ENCODE measurements around the gene GGT6. TPM values are rescaled to one million over a fixed set of nuclear protein-coding genes. Genes with fewer than 3 reads are reported as not detected.

The GGT6 gene
- total RNA-seq, 1 experiment from 2014 or later = not detected

DNA sequence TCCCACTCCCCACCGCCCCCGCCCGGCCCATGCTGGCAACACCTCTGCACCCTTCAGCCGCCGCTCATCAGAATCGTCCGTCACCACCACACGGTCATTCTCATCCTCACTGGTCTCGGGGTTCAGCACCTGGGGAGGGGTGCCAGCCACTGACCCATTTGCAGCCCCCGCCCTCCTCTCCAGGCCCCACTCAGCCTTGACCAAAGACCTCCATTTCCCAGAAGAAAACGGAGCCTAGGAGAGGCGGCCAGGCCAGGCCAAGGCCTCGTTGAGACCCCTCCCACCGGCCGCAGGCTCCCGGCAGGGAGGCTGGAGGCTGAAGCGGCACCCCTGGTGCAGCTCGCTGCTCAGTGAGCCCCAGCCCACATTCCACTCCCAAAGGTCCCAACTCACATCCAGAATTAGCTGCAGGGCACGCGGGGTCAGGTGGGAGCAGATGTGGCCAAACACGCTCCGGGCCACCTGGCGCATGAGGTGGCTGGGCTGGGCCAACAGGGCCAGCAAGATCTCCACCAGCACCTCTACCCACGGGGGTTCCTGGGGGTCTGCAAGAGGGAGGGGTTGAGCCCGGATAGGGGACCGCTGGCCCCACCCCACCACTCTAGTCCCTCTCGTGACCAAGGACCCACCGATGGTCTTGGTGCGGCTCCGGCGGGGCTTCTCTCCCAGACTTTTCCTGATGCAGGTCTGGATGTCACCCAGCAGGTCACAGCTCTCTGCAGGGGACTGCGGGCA, 15.0 kb downstream of the GGT6 start:
- H3K4me1 ChIP-seq (ENCODE audit: insufficient read depth, low read length, poor library complexity, severe bottlenecking) = no peaks in the 10 kb centered on the region
- peaks cover 73% of the 10 kb centered on the region for H3K36me3 ChIP-seq (ENCODE audit: insufficient read depth, low read length, poor library complexity, severe bottlenecking)
- CTCF ChIA-PET = no interaction called here

GRCh38 chr17:4544951-4545216, 15.5 kb downstream of the GGT6 start:
- TSS peak; percentile 56 for BruUV-seq (replicated peaks)
- no peaks in the 10 kb centered on the region for H3K27me3 ChIP-seq (replicated peaks; ENCODE audit: insufficient read depth, low read depth, low read length, poor library complexity)
- no peaks in the 10 kb centered on the region for H3K4me1 ChIP-seq (ENCODE audit: insufficient read depth, low read length, poor library complexity, severe bottlenecking)
- ChIA-PET CTCF (no interaction called here), POLR2A (ENCODE audit: low non-redundant PET) (no interaction called here)
- H3K27ac ChIP-seq (ENCODE audit: low read depth, low read length, poor library complexity, severe bottlenecking) = no peak overlapping the region
- TF ChIP-seq, protein P1, sequence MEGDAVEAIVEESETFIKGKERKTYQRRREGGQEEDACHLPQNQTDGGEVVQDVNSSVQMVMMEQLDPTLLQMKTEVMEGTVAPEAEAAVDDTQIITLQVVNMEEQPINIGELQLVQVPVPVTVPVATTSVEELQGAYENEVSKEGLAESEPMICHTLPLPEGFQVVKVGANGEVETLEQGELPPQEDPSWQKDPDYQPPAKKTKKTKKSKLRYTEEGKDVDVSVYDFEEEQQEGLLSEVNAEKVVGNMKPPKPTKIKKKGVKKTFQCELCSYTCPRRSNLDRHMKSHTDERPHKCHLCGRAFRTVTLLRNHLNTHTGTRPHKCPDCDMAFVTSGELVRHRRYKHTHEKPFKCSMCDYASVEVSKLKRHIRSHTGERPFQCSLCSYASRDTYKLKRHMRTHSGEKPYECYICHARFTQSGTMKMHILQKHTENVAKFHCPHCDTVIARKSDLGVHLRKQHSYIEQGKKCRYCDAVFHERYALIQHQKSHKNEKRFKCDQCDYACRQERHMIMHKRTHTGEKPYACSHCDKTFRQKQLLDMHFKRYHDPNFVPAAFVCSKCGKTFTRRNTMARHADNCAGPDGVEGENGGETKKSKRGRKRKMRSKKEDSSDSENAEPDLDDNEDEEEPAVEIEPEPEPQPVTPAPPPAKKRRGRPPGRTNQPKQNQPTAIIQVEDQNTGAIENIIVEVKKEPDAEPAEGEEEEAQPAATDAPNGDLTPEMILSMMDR (conservative IDR thresholded peaks at IDR 0.05; ENCODE audit: low read depth, low read length) = no peak
- TF ChIP-seq EZH2 (IDR thresholded peaks at IDR 0.05; ENCODE audit: borderline replicate concordance, low read depth, low read length, poor library complexity, severe bottlenecking) = no peak
- H3K9me3 ChIP-seq (ENCODE audit: low read depth, low read length, poor library complexity, severe bottlenecking) = no peaks in the 10 kb centered on the region
- intact Hi-C loops (cut with micrococcal nuclease; ENCODE audit: unreplicated experiment) = no loop called here
- DNase-seq (ENCODE audit: low spot score) = no peak
- no peak overlapping the region for H3K4me3 ChIP-seq (ENCODE audit: low read depth, low read length, poor library complexity, severe bottlenecking)
- peaks cover 73% of the 10 kb centered on the region for H3K36me3 ChIP-seq (ENCODE audit: insufficient read depth, low read length, poor library complexity, severe bottlenecking)

More for the DNA sequence above, 15.0 kb downstream of the GGT6 start:
- Histone ChIP-seq H3K27me3 (replicated peaks; ENCODE audit: insufficient read depth, low read depth, low read length, poor library complexity) (no peaks in the 10 kb centered on the region), H3K27ac (ENCODE audit: low read depth, low read length, poor library complexity, severe bottlenecking) (no peak overlapping the region), H3K4me3 (ENCODE audit: low read depth, low read length, poor library complexity, severe bottlenecking) (no peak overlapping the region), H3K9me3 (ENCODE audit: low read depth, low read length, poor library complexity, severe bottlenecking) (no peaks in the 10 kb centered on the region)
- TF ChIP-seq, protein P1 (conservative IDR thresholded peaks at IDR 0.05; ENCODE audit: low read depth, low read length) = no peak
- no peak for TF ChIP-seq EZH2 (IDR thresholded peaks at IDR 0.05; ENCODE audit: borderline replicate concordance, low read depth, low read length, poor library complexity, severe bottlenecking)
- no TSS peak for BruUV-seq (replicated peaks)
- no peak for DNase-seq (ENCODE audit: low spot score)
- POLR2A ChIA-PET (ENCODE audit: low non-redundant PET) = no interaction called here
- intact Hi-C loops (cut with micrococcal nuclease; ENCODE audit: unreplicated experiment) = no loop called here

- DNase-seq (ENCODE audit: low spot score) = no peak
- no peaks in the 10 kb centered on the region for H3K27me3 ChIP-seq (replicated peaks; ENCODE audit: insufficient read depth, low read depth, low read length, poor library complexity)
- TF ChIP-seq EZH2 (IDR thresholded peaks at IDR 0.05; ENCODE audit: borderline replicate concordance, low read depth, low read length, poor library complexity, severe bottlenecking) = no peak
- TF ChIP-seq, protein P1 (conservative IDR thresholded peaks at IDR 0.05; ENCODE audit: low read depth, low read length) = no peak
- H3K27ac ChIP-seq (ENCODE audit: low read depth, low read length, poor library complexity, severe bottlenecking) = no peak overlapping the region
- H3K4me3 ChIP-seq (ENCODE audit: low read depth, low read length, poor library complexity, severe bottlenecking) = no peak overlapping the region
- no TSS peak for BruUV-seq (replicated peaks)
- H3K4me1 ChIP-seq (ENCODE audit: insufficient read depth, low read length, poor library complexity, severe bottlenecking) = no peaks in the 10 kb centered on the region
- peaks cover 73% of the 10 kb centered on the region for H3K36me3 ChIP-seq (ENCODE audit: insufficient read depth, low read length, poor library complexity, severe bottlenecking)
- no peaks in the 10 kb centered on the region for H3K9me3 ChIP-seq (ENCODE audit: low read depth, low read length, poor library complexity, severe bottlenecking)
- ChIA-PET POLR2A (ENCODE audit: low non-redundant PET) (no interaction called here), CTCF (no interaction called here)
- intact Hi-C loops (cut with micrococcal nuclease; ENCODE audit: unreplicated experiment) = no loop called here
Observed at GRCh38 chr17:4544135-4544950, 16.0 kb downstream of the GGT6 start.

Data from A673 (cell line).